HG03571 (cell line): ENCODE measurements around the gene LRP3.
"Not testable (repeated sequence)": the region's sequence is repeated elsewhere in the genome, so short reads cannot be mapped to it uniquely, and the experiment has no call there.

Experiments
- ATAC-seq: cut with Tn5 transposase; IDR thresholded peaks from one replicate; pipeline ENCODE4 v1.9.1; 2021; ENCODE audit not compliant: unreplicated experiment

LRP3 gene

DNA sequence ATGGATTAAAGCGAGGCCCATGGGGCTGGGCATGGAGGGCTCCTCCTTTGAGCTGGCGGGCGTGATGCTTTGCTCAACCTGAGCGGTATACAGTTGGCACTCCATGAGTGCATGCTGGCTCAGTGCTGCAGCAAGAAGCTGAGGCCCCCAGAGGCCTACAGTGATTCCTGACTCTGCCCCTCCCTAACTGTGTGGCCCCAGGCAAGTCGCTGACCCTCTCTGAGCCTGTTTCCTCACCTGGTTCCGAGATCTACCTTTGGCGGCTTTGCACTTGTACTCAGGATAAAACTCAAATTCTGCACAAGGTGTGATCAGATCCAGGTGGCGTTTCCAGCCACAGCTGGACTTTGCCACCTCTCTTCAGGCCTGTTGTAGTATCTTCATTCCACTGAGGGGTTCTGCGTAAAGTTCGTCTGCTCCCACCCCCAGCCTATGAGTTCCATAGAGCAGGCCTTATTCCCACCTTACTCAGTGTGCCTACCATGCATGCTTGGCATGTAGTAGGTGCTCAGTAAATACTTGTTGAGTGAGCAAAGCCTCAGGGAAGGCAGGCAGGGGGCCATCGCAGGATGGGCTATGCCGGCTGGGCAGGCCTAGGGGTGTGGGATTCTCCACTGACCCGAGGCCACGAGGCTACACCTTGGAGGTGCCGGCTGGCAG is 7.9 kb downstream of the LRP3 start:
- no peak for ATAC-seq

DNA sequence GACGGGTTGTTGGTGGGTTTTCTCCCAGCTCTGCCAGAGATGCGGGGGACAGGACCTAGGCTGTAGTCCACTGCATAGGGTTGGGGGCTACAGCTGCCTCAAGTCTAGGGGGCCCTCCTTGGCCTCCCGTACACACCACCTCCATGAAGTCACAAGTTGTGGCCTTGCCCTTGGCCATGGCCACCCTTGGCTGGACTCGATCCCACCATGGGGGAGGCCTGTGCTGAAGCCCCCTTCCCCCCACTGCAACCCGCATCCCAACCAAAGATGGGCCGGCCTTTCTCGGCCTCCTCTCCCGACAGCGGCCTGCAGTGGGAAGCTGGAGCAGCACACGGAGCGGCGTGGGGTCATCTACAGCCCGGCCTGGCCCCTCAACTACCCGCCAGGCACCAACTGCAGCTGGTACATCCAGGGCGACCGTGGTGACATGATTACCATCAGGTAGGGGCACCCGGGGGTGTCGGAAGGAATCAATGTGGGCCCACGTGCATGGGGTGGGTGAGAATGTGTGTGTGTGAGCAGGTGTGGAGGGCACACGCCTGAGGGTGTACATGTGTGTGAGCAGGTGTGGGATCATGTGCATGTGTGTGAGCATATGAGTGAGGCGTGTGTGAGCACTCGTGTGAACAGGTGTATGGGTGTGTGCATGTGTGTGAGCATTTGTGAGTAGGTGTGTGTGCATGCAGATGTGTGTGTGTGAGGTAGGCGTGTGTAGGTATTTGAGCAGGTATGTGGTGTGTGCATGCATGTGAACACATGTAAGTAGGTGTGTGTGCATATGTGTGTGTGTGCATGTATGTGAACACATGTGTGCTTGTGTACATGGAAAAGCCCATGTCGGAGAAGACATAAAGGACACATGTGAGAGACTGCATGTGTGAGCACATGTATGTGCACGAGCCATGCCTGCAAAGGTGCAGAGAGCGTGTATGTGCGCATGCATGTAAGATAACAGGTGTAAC is 8.7 kb downstream of the LRP3 start:
- ATAC-seq: no peak

DNA sequence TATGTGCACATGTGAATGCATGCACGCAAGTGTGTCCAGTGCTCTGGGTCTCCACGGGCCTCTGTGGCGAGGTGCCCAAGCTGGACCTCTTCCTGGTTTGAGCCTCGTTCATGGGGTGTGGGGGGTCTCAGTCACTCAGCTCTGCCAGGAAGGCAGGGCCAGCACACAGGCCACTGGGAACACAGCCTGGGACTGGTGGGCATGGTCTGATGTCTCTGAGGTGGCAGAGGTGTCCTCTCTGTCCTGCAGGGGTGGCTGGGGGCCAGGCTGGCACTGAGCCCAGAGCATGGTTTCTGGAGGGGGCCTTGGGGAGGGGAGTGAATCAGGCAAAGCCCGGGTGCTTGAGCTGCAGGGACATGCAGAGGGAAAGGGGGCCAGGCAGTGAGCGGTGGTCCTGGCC is 9.4 kb downstream of the LRP3 start:
- no peak for ATAC-seq

DNA sequence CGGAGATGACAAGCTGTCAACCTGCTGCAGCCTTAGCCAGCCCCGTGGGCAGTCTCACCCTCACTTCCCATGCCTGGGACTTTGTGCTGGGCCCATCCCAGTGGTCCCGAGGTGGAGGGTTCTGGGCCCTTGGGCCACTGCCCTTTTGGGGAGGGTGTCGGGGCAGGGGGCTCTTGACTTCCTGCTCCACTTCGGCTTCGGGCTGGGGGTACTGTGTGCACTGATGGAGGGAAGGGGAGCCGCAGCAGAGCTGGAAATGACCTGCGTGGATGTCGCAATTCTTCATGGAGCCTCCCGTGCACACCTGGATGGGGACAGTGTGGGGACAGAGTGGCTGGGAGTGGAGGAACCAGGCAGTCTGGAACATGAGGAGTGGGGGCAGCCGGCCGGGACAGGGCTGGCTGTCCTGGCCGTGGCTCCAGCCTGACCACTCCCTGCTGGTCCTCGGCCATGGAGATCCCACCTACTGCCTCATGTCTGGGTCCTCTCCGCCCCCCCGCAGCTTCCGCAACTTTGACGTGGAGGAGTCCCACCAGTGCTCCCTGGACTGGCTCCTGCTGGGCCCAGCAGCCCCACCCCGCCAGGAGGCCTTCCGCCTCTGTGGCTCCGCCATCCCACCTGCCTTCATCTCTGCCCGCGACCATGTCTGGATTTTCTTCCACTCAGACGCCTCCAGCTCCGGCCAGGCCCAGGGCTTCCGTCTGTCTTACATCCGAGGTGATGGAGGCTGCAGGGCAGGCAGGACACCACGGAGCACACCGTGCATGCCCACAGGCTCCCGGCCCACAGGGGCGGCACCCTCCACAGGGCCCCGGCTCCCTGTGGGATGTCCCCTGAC is 10.2 kb downstream of the LRP3 start:
- ATAC-seq: no peak

DNA sequence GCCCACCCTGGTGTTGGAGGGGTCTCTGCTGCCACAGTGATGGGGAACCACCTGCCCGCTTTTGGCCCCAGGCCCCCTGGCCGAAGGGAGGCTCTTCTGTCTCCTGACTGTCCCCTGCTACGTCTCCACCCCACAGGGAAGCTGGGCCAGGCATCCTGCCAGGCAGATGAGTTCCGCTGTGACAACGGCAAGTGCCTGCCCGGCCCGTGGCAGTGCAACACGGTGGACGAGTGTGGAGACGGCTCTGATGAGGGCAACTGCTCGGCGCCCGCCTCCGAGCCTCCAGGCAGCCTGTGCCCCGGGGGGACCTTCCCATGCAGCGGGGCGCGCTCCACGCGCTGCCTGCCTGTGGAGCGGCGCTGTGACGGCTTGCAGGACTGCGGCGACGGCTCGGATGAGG is 11.0 kb downstream of the LRP3 start:
- no peak for ATAC-seq

DNA sequence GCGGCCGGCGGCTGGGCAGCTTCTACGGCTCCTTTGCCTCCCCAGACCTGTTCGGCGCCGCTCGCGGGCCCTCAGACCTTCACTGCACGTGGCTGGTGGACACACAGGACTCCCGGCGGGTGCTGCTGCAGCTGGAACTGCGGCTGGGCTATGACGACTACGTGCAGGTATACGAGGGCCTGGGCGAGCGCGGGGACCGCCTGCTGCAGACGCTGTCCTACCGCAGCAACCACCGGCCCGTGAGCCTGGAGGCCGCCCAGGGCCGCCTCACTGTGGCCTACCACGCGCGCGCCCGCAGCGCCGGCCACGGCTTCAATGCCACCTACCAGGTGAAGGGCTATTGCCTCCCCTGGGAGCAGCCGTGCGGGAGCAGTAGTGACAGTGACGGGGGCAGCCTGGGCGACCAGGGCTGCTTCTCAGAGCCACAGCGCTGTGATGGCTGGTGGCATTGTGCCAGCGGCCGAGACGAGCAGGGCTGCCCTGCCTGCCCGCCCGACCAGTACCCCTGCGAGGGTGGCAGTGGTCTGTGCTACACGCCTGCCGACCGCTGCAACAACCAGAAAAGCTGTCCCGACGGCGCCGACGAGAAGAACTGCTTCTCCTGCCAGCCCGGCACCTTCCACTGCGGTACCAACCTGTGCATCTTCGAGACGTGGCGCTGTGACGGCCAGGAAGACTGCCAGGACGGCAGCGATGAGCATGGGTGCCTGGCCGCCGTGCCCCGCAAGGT is 11.6 kb downstream of the LRP3 start:
- no peak for ATAC-seq

DNA sequence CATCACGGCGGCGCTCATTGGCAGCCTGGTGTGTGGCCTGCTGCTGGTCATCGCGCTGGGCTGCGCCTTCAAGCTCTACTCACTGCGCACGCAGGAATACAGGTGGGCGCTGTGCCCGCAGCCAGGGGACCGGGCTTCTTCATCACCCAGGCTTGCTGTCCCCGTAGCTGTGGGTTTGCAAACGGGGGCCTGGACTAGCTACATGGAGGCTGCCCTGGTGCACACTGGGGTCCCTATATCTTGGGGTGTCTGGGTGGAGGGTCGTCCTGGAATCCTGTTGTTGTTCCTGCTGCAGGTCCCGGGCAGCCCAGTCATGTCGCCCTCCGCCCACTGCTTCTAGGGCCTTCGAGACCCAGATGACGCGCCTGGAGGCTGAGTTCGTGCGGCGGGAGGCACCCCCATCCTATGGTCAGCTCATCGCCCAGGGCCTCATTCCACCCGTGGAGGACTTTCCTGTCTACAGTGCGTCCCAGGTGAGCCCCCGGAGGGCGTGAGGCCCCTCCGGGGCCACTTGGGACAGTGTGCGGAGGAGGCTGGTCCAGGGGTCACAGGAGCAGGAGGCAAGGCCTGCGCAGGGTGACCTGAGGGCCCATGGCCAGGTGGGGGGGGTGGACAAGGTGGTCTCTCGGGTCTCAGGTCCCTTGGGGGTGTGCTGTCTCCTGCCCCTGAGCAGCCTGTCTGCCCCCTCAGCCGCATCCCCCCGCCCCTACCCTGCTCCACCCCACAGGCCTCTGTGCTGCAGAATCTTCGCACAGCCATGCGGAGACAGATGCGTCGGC is 12.3 kb downstream of the LRP3 start:
- no peak for ATAC-seq

DNA sequence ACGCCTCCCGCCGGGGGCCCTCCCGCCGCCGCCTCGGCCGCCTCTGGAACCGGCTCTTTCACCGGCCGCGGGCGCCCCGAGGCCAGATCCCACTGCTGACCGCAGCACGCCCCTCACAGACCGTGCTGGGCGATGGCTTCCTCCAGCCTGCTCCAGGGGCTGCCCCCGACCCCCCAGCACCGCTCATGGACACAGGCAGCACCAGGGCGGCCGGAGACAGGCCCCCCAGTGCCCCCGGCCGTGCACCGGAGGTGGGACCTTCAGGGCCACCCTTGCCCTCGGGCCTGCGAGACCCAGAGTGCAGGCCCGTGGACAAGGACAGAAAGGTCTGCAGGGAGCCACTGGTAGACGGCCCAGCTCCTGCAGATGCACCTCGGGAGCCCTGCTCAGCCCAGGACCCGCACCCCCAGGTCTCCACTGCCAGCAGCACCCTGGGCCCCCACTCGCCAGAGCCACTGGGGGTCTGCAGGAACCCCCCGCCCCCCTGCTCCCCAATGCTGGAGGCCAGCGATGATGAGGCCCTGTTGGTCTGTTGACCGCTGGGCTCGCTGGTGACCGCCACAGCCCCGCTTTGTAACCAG is 13.0 kb downstream of the LRP3 start:
- no peak for ATAC-seq

DNA sequence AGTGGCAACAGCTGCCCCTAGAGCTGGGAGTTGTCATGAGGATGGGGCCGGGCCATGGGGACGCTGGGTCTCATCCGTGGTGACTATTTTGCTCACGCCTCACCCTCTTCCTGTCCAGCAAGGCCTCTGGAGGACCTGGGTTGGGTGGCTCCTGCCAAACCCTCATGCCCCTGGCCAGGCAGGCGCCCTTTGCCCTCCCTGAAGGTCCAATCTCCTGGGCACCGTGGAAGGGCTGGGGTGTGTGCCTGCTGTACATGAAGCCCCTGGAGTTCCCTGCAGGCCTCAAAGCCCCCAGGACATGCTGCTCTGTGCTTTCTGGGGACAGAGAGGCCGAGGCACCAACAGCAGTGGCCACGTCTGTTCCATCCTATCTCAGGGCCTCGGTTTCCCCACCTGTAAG is 13.8 kb downstream of the LRP3 start:
- no peak for ATAC-seq

DNA sequence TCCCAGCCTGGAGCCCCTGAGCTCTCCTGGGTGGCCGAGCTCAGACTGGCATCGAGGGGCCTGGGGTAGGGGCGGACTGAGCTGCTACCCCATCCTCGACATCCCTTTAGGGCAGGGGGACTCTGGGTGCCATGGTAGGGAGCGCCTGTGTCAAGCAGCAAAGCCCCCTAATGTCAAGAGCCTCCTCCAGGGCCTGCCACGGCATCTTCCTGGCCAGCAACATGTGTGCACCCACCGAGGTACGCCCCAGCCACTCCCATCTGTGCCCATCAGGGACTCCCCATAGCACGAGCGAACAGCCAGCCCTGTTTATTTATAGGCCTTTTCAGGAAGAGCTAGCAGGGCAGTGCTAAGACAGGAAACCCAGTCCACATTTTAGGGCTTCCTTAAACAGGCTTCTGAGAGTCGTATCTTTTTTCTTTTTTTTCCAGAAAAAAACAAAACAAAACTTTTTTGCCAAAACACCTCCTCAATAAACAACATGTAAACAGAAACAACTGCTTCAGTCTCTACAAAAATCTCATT is 14.3 kb downstream of the LRP3 start:
- ATAC-seq: no peak

DNA sequence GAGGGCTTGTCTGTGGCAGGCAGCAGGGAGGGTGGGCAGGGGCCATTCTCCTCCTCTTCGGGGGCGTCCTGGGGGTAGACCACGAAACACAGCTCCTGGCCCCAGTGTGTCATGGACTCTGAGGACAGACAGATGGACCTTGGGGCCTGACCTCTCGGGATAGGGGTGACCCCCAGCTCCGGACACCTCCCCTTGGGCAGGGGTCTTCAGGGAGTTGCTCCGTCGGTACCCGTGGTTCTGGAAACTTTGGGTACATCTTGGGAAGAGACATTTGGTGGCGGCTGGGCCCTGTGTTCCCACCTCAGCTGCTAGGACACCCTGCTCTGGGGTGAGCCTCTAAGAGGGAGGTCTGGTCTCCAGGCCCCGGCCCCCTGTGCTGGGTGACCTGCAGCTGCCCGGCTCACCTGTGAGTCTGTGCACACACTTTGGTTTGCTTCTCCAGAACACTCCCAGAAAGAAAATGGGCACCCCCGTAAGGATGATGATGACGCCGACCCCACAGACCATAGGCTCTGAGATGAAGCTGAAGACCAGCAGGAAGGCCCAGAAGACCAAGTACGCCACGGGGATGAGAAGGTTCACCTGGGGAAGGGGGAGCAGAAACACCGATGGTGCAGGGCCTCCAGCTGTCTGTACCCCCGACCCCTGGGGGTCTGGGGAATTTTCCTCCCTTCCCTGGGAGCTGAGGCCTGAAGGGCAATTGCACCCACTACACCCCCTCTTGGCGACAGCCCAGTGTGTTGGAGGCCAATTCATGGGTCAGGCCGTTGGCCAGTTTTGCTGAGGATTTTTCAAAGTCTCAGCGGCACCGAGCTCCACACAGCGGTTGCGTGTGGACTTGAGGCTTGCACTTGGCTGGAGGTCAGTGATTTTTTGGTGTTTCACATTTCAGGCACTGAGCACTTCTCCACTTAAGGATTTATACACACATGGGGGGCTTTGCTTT is 15.0 kb downstream of the LRP3 start:
- ATAC-seq: no peak

DNA sequence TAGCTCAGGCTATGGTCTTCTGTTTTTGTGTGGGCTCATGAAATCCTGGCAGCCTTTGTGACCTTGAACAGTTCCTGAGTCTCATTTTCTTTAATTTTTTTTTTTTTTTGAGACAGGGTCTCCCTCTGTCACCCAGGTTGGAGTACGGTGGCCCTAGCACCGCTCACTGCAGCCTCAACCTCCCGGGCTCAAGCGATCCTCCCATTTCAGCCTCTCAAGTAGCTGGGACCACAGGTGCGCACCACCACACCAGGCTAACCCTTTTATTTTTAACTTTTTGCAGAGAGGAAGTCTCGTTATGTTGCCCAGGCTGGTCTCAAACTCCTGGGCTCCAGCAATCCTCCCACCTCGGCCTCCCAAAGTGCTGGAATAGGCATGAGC is 15.7 kb downstream of the LRP3 start:
- ATAC-seq: not testable (repeated sequence)

DNA sequence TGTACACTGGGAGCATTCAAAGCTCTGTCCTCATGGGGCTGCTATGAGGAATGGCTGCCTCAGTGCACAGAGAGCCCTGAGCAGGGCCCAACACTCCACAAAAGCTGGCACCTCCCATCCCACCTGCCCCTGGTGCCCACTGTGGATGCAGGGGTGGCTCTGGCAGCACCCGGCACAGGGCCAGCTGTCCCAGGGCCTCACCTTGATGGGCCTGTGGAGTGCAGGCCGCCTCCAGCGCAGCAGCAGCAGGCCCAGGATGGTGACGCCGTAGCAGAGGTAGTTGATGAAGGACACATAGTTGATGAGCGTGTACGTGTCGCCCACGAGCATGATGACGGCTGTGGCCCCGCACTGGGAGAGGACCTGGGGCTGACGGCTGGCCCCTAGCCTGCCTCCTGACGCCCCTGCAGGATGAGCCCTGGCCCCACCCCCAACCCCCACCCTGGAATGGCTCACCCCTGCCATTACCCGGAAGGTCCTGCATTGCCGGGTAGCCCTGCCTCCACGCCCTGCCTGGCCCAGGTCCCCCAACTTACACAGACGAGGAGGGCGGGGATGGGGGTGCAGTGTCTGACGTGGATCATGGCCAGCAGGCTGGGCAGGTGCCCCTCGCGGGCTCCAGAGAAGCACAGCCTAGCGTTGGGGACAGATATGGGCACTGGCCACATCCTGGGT is 16.3 kb downstream of the LRP3 start:
- no peak for ATAC-seq

DNA sequence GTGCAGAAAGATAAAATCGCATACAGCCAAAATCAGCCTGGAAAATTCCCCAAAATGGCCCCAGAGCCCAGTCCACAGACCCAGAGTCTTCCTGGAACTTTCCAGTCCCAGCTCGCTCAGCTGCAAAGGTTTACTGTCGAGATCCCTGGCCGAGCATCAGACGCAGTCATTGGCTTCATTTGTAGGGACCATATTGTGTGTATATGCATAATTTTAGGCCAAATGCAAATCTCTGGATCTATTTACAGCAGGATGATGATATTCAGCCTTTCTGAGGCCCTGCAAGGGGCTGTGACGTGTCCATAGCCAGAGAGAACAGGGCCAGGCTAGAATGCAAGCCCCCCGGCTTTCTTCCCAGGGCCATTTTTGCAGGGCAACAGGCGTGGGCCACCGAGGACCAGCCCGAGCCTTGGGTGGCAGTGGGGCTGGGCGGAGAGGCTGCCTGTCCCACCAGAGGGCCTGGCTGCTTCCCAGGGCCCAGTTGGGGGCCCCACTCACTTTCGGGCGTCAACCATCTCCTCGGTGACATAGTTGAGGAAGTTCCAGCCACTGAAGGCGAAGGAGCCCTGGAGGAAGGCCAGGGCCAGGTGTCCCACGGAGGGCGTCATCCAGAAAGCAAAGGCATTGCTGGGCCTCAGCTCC is 17.8 kb downstream of the LRP3 start:
- ATAC-seq: no peak

DNA sequence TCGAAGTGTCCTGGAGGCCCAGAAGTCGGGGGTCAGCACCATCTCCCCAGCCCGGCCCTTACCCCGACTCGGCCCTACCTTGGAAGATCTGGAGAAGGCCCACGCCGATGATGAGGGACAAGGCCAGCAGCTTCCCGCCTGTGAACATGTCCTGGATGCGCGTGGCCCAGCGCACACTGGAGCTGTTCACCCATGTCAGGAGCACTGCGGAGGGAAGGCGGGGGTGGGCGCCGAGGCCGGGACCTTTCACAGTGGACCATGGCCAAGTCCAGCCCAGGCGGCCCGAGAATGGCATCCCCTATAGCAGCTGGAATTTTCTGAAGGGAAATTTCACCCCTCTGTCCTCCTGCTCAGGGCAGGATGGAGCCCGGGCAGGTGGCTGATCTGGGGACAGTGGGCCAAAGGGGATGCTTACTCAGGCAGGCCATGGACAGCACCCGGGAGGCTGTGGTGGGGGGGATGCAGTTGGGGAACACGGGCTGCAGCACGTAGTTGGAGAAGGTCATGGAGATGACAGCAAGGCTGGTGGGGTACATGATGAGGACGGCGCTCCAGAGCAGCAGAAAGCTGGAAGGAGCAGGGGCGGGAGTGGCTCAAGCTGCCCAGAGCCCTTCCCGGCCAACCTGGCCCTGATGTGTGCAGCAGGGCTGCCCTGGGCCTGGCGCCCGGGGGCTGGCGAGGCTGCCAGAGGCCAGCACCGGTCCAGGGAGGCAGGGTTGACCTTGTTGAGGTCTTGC is 18.5 kb downstream of the LRP3 start:
- ATAC-seq: no peak

DNA sequence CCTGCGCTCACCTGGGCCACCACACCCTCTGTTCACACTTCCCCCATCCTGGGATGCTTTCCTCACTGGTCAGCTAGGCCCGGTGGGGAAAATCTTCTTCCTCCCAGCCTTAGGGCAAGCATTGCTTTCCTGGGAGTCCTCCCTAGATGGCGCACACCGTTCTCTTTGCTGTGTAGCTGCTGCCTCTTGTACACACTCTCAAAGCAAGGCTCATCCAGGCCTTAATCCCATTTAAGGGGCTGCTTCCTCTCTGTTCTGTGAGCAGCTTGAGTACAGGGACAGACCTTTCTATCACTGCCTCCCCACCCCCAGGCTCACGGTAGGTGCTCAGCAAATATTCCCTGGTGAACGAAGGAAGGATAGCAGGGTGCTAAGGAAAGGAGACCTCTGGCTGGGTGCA is 20.5 kb downstream of the LRP3 start:
- no peak for ATAC-seq
